GM21717 (cell line): ENCODE measurements around the gene CXCL16.
A peak's percentile ranks its signal among the peaks of the same experiment; 100 is the strongest.
"Not testable (repeated sequence)": the region's sequence is repeated elsewhere in the genome, so short reads cannot be mapped to it uniquely, and the experiment has no call there.

Experiments
- ATAC-seq: cut with Tn5 transposase; IDR thresholded peaks from one replicate; pipeline ENCODE4 v1.9.1; 2021; ENCODE audit warnings: mild to moderate bottlenecking, moderate library complexity; ENCODE audit not compliant: unreplicated experiment

The CXCL16 gene

DNA sequence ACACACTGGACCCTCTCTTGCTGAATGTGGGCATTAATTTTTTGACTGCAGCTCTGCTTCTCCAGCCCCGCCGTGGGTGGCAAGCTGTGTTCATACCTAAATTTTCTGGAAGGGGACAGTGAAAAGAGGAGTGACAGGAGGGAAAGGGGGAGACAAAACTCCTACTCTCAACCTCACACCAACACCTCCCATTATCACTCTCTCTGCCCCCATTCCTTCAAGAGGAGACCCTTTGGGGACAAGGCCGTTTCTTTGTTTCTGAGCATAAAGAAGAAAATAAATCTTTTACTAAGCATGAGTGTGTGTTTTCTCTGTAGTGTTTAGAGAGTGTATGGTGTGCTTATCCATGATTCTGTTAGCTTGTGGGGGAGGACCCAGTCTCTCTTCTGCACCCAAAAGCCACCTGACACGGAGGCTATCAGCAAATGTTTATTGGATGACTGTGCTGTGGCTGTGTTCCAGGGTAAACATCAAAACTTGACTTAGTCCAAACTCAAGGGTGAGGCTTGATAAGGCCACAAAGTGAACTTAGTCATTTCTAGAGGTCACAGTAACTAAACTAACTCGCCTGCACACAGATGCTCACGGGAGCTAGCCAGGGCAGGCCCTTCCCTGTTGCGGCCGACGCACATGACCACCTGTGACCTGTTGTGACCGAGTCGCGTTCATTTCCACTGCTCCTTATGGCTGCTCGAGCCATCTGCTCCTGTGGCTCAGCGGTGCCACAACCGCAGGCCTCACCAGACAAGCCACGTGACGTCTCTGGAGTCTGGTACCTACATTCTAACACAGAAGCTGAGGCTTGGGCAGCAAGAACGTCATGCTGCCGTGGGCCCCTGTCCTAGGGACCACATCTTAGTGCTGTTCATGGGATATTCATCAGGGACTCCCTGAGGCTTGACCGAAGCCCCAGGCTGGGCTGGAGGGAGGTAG, 18.3 kb downstream of the CXCL16 start:
- ATAC-seq = no peak

DNA sequence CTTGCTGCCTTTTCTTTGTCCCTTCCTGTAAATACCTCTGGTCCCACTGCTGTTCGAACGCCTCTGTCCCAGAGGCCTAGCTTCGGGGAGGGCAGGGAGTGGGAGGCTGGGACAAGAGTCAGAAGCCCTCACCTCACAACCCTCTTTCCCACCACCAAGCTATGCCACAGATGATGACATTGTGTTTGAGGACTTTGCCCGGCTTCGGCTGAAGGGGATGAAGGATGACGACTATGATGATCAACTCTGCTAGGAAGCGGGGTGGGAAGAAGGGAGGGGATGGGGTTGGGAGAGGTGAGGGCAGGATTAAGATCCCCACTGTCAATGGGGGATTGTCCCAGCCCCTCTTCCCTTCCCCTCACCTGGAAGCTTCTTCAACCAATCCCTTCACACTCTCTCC, 18.9 kb downstream of the CXCL16 start:
- no peak for ATAC-seq

DNA sequence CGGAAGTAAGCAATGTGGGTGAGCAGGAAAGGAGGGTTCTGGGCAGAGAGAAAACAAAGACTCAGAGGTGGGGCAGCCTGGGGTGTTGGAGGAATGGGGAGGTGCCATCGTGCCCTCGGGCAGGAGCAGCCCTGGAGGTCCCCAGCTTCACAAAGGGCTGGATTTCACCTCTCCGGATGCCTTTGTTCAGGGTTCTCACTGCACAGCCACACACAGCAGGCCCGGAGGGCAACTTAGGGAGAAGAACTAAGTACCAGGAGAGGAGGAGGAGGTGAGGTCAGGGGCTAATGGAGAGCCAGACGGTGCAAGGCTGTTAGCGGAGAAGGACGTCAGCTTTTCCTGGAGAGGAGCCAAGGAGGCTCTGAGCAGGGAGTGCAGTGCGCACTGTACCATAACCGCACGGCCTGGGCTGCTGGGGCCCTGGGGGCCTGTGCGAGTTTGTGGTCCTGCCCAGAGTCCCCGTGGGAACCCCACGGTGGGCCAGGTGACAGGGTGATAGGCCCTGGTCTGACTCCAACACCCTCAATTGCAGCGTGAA, 20.0 kb downstream of the CXCL16 start:
- ATAC-seq = no peak

DNA sequence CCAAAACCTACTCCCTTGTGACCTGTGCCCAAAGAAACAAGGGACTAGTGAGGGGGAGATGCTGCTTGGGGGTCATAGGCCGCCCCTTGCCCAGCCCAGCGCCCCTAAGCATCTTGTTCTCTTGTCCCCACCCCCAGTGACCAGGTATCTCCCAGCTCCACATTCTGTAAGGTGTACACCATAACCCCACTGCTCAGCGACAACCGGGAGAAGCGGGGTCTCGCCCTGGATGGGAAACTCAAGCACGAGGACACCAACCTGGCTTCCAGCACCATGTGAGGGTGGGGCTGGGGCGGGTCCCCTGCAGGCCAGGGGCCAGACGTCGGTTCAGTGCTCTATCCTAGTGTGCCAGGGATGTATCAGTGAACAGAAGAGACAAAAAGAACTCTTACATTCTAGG, 20.6 kb downstream of the CXCL16 start:
- ATAC-seq = no peak

GRCh38 chr17:4718276-4718675, 21.5 kb downstream of the CXCL16 start:
- no peak for ATAC-seq

DNA sequence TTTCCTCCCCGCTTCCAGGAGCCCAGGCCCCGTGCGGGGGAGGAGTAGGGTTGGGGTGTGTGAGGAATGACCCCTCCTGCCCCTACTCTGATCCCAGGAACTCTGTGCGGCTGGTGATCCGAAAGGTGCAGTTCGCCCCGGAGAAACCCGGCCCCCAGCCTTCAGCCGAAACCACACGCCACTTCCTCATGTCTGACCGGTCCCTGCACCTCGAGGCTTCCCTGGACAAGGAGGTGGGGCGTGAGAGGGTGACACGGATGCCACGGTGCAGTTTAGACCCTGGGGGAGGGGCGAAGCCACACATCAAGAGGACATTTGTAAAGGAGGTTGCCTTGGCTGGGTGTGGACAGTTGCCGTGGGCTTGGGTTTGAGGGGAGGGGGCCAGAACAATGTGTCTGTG, 21.9 kb downstream of the CXCL16 start:
- no peak for ATAC-seq

- ATAC-seq = no peak
Observed at GRCh38 chr17:4716081-4716480, 23.6 kb downstream of the CXCL16 start.

DNA sequence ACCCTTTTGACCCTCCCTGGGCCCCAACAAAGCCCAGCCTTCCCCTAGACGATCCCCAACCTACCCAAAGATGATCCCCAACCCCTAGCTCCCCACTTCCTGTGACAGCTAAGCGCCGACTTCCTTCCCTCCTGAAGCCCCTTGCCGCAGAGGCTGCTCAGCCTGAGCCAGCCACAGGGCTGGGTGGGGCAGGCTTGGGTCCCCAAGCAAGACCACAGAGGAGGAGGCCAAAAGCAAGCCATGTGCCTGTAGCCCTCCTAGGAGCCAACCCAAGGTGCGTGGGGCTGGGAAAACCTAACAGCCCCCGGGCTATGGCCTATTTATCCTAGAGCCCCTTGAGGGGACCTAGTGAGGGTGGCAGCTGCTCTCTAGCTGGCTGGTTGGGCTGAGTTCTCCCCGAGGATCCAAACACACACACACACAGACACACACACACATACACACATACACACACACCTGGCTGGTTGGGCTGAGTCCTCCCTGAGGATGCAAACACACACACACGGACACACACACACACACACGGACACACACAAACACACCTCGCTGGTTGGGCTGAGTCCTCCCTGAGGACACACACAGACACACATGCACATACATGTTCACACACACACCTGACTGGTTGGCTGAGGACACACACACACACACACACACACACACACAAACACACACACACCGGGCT, 24.5 kb downstream of the CXCL16 start:
- ATAC-seq = no peak

DNA sequence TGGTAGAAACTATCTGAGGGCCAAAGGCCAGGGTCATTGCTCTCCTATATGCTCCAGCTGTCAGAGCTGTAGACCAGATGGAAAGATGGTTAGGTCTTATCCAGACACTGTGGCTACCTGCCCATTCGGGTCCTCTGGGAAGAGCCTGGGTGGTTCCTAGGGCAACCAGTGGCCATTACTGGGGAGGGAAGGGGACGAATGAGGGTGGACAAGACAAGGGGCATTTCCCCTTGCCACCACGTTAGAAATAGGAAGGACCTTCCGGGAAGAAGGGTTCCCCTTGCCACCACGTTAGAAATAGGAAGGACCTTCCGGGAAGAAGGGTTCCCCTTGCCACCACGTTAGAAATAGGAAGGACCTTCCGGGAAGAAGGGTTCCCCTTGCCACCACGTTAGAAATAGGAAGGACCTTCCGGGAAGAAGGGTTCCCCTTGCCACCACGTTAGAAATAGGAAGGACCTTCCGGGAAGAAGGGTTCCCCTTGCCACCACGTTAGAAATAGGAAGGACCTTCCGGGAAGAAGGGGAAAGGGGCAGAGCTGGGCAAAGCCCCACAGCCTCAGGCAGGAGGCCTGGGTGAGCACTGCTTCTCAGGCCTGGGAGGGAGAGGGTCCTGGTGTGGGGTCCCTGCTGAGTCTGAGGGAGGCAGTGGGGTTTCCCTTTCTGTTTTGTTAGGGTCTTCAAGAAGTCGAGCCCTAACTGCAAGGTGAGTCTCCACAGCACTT, 25.2 kb downstream of the CXCL16 start:
- not testable (repeated sequence) for ATAC-seq

GRCh38 chr17:4712526-4712925, 27.2 kb downstream of the CXCL16 start:
- ATAC-seq = no peak

DNA sequence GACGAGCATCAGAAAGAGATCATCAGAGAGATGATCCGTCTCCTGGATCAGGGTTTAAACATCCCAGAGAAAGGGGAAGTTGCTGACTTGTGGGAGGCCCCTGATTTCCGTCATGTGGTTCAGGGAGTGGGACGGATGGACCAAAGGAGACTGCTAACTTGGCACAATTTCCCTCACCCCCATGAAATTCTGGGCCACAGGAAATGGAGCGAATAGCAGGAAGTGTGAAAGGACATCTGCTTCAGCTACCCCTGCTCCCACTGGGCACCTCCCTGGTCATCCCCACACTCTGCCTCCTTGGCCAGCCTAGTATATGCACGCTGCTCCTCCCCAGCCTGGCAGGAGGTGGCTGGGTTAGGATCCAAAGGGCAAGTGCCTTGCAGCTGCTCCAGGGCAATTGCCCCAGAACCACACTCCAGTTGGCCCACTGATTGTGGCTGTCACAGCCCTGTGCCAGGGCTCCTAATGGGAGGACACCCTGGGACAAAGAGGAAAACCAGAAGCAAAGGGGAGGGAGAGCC, 28.0 kb downstream of the CXCL16 start:
- no peak for ATAC-seq

DNA sequence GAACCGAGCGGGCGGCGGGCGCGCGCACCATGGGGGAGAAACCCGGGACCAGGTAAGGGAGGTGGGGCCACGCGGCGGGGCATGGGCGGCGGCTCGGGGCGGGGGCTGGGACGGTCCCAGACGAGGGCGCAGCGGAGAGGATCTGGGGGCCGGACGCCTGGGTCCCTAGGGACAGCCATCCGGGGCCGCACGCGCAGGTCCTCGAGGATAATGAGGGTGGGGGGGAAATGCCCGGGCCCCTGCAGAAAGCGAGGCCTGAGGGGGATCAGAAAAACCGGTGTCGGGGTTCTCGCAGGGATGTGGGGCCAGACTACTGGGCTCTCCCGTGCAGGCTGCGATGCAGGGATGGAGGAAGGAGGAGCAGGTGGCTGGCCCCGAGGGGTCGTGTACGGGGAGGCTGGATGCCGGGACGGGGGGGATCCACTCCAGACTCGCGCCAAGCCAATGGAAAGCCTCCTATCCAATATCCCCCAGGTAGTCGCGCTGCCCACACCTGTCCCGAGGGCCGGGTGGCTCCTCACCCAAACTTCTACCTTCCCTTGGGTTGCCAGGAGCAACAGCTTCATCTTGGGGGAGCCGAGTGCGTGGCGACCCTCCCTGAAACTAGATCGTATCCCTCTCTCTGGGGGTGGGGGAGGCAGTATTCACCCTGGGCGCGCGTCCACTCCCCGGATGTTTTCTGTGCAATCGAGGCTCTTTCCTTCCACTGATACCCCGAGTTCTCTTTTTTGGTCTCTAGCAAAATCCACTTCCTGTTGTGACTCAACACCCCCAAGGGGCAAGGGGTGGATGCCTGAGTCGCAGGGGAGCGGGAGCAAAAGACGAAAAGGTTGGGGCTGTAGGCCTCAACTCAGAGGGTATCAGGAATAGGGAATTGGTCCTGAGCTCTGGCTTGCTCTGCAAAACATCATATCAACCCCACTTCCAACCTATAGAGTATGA, 28.8 kb downstream of the CXCL16 start:
- ATAC-seq = peak; percentile 51

GRCh38 chr17:4709794-4710692, 29.7 kb downstream of the CXCL16 start, which contains the start of gene ARRB2:
TSS of gene ARRB2 (plus strand) at chr17:4710632. CDS start at chr17:4710722, 90 bp downstream.
- ATAC-seq = peak; percentile 51

DNA sequence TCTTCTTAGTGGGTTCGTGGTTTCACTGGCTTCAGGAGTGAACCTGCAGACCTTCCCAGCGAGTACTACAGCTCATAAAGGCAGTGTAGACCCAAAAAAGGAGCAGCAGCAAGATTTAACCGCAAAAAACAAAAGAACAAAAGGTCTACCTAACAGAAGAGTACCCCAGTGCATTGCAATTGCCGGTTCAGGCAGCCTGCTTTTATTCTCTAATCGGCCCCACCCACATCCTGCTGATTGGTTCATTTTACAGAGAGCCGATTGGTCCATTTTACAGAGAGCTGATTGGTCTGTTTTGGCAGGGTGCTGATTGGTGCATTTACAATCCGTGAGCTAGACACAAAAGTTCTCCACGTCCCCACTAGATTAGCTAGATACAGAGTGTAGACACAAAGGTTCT, 31.3 kb downstream of the CXCL16 start:
- no peak for ATAC-seq

- no peak for ATAC-seq
Observed at GRCh38 chr17:4706121-4706520, 33.6 kb downstream of the CXCL16 start.

- ATAC-seq = no peak
Observed at GRCh38 chr17:4704991-4705390, 34.7 kb downstream of the CXCL16 start.

DNA sequence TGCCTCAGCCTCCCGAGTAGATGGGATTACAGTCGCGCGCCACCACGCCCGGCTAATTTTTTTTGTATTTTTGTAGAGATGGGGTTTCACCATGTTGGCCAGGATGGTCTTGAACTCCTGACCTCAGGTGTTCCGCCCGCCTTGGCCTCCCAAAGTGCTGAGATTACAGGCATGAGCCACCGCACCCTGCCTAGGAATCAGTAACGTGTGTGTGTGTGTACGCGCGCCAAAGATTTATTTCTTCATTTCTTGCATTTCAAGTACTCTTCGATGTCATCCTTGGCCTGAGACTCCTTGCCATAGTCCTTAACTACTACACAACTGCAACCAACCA, 35.2 kb downstream of the CXCL16 start:
- not testable (repeated sequence) for ATAC-seq

- no peak for ATAC-seq
Observed at GRCh38 chr17:4703330-4703691, 36.4 kb downstream of the CXCL16 start.

DNA sequence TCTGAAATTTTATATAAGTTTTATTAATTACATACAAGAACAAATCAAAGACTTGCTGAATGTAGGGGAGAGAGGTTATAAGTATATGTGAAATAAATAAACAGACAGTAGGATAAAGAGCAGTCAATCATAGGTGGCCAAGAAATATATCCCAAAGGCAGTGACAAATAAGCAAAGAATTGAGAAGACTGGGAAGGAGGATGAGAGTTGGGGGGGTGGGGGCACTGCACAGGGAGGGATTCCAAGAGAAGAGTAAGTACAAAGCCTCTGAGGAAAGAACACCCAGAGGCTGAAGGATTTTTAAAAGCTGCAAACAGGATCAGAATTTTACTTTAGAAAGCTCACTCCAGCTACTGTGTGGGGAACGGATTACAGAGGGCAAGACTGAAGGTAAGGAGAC, 38.6 kb downstream of the CXCL16 start:
- no peak for ATAC-seq
